GM23338 (cell line): Measurements from ENCODE around the gene HORMAD2. TPM values are rescaled to one million over a fixed set of nuclear protein-coding genes. Genes with fewer than 3 reads are reported as not detected.
A peak's percentile ranks its signal among the peaks of the same experiment; 100 is the strongest.

Experiments used
- ATAC-seq: fragments of 200-7000 bp; cut with Tn5 transposase; 3 replicates; pipeline ENCODE4 v1.9.1; 2020
- DNase-seq: peaks from one replicate; pipeline ENCODE4 v3.0.0-alpha.2; 2015; ENCODE audit warnings: low spot score
- H2AFZ ChIP-seq: fragments of 200-600 bp; sonication (generic); 2 replicates; pipeline ENCODE4 v1.8.0; 2016; ENCODE audit warnings: antibody characterized with exemption, mild to moderate bottlenecking, moderate library complexity
- H3F3A ChIP-seq: fragments of 200-600 bp; sonication (generic); replicated peaks from 2 replicates; pipeline ENCODE4 v1.8.0; 2017; ENCODE audit warnings: antibody characterized with exemption, mixed run types, low read depth
- H3K27ac ChIP-seq: fragments of 200-600 bp; sonication (generic); 2 replicates; pipeline ENCODE4 v1.6.1; 2016; ENCODE audit warnings: low read depth
- H3K27me3 ChIP-seq: fragments of 200-600 bp; sonication (generic); 2 replicates; pipeline ENCODE4 v1.8.0; 2016; ENCODE audit warnings: mild to moderate bottlenecking, mixed run types, moderate library complexity; ENCODE audit not compliant: insufficient read depth
- H3K36me3 ChIP-seq: fragments of 200-600 bp; sonication (generic); 2 replicates; pipeline ENCODE4 v1.8.0; 2016; ENCODE audit warnings: mild to moderate bottlenecking; ENCODE audit not compliant: insufficient read depth
- H3K4me1 ChIP-seq: fragments of 200-600 bp; sonication (generic); 2 replicates; pipeline ENCODE4 v1.8.0; 2016; ENCODE audit warnings: mild to moderate bottlenecking, moderate library complexity; ENCODE audit not compliant: insufficient read depth
- H3K4me2 ChIP-seq: fragments of 200-600 bp; sonication (generic); 2 replicates; pipeline ENCODE4 v1.7.1; 2017; ENCODE audit warnings: mixed run types
- H3K4me3 ChIP-seq: fragments of 200-600 bp; sonication (generic); 2 replicates; pipeline ENCODE4 v1.6.1; 2016; ENCODE audit warnings: mixed run types
- H3K79me2 ChIP-seq: fragments of 200-600 bp; sonication (generic); replicated peaks from 2 replicates; pipeline ENCODE4 v1.8.0; 2017; ENCODE audit warnings: mild to moderate bottlenecking; ENCODE audit not compliant: insufficient read depth
- H3K9me2 ChIP-seq: fragments of 200-600 bp; sonication (generic); 2 replicates; pipeline ENCODE4 v1.8.0; 2017; ENCODE audit not compliant: insufficient read depth
- H4K20me1 ChIP-seq: fragments of 200-600 bp; sonication (generic); replicated peaks from 2 replicates; pipeline ENCODE4 v1.8.0; 2017; ENCODE audit warnings: mild to moderate bottlenecking; ENCODE audit not compliant: insufficient read depth
- H3K27ac Mint-ChIP-seq: 2 replicates; pipeline ENCODE4 v1.8.0; 2020; ENCODE audit warnings: inconsistent platforms, mild to moderate bottlenecking, moderate library complexity, mixed read lengths
- H3K27me3 Mint-ChIP-seq: 3 replicates; pipeline ENCODE4 v1.8.0; 2022; ENCODE audit warnings: low read depth, mild to moderate bottlenecking, moderate library complexity, mixed read lengths, inconsistent platforms; ENCODE audit not compliant: insufficient read depth, poor library complexity
- H3K36me3 Mint-ChIP-seq: 3 replicates; pipeline ENCODE4 v1.8.0; 2021; ENCODE audit warnings: low read depth, mild to moderate bottlenecking, inconsistent platforms, moderate library complexity, mixed read lengths
- H3K4me1 Mint-ChIP-seq: 3 replicates; pipeline ENCODE4 v1.8.0; 2020; ENCODE audit warnings: mild to moderate bottlenecking, inconsistent platforms, mixed read lengths
- H3K4me3 Mint-ChIP-seq: 3 replicates; pipeline ENCODE4 v1.8.0; 2021; ENCODE audit warnings: moderate library complexity, mild to moderate bottlenecking, inconsistent platforms, mixed read lengths
- H3K9me3 Mint-ChIP-seq: 3 replicates; pipeline ENCODE4 v1.8.0; 2020; ENCODE audit warnings: moderate library complexity, mild to moderate bottlenecking, inconsistent platforms, mixed read lengths
- CREB1 ChIP-seq: fragments of 250-450 bp; sonication (Bioruptor Pico); IDR thresholded peaks from 2 replicates; pipeline ENCODE4 v1.5.0; 2020; ENCODE audit warnings: low read depth, mild to moderate bottlenecking, moderate library complexity
- CTCF ChIP-seq, 2 experiments: fragments of 200-600 bp in 1 of 2; sonication (generic) in 1 of 2; conservative IDR thresholded peaks; 2 replicates each; pipeline versions ENCODE4 v1.5.1 to v1.6.1; 2016 to 2017; ENCODE audit warnings: antibody characterized with exemption in 2 of 2, low read depth in 2 of 2, mild to moderate bottlenecking in 2 of 2, moderate library complexity in 1 of 2
- EZH2 ChIP-seq: fragments of 200-600 bp; sonication (generic); IDR thresholded peaks from one replicate; pipeline ENCODE4 v1.8.0; 2017; ENCODE audit warnings: antibody characterized with exemption, mild to moderate bottlenecking, low read depth; ENCODE audit not compliant: unreplicated experiment
- EZH2phosphoT487 ChIP-seq: fragments of 200-600 bp; sonication (generic); IDR thresholded peaks from one replicate; pipeline ENCODE4 v1.8.1; 2018; ENCODE audit warnings: antibody characterized with exemption; ENCODE audit not compliant: unreplicated experiment
- POLR2AphosphoS5 ChIP-seq: IDR thresholded peaks from 2 replicates; pipeline ENCODE4 v1.6.1; 2016; ENCODE audit warnings: antibody characterized with exemption, low read depth
- STAT1 ChIP-seq: IDR thresholded peaks from one replicate; pipeline ENCODE4 v1.6.1; 2016; ENCODE audit warnings: antibody characterized with exemption; ENCODE audit not compliant: unreplicated experiment
- ZNF331 ChIP-seq: fragments of 250-450 bp; sonication (Bioruptor Pico); IDR thresholded peaks from 2 replicates; pipeline ENCODE4 v1.5.0; 2020; ENCODE audit warnings: low read depth, mild to moderate bottlenecking, moderate library complexity
- ZNF462 ChIP-seq: fragments of 250-450 bp; sonication (Bioruptor Pico); IDR thresholded peaks from 2 replicates; pipeline ENCODE4 v1.5.0; 2020; ENCODE audit warnings: mild to moderate bottlenecking, moderate library complexity
- polyA plus RNA-seq: library from polyadenylated mRNA; unstranded; fragments of >200 nt; fragmentation: Nextera tagmentation; extraction: Ambion mirVana; gene quantifications from 2 replicates; pipeline ENCODE4 v1.2.1, GENCODE V29; 2016
- total RNA-seq: library from RNA; depleted of rRNA; stranded (reverse); fragments of >200 nt; shearing (Covaris generic); gene quantifications from 2 replicates; pipeline ENCODE4 v1.2.3, GENCODE V29; 2014

HORMAD2 gene
- total and polyA plus RNA-seq, 2 experiments from 2014 or later: 0.40 TPM; not detected in 1

DNA sequence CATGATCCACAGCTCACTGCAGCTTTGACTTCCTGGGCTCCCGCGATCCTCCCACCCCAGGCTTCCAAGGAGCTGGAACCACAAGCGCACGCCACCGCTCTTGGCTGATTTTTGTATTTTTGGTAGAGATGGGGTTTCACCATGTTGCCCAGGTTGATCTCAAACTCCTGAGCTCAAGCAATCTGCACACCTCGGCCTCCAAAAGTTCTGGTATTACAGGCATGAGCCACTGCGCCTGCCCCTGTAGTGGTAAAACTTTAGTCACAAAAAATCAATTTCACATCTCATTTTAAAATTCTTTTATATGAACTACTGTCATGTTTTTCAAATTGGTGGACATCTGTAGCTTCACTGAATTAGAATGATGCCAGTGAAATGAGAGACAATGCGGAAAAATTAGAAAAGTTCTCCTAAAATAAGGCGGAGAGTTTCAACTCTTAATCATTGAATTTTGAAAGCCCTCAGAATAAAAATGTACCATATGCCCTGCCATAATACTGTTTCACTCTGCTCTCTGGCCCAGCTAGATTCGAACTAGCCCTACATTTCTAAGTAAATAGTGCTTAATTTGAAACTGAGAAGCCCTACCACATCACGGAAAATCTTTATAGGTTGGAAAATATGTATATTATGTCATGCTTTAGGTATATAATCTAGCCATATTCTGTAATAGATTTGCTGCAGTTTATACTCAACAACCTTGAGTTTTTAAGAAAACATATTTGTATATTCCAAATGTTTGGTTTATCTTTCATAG, 78.7 kb downstream of the HORMAD2 start:
- Mint-ChIP-seq H3K4me1 (peaks cover 14% of the 10 kb centered on the region; the same call in 2 of the 3 replicates), H3K4me3 (no peak overlapping the region), H3K36me3 (no peaks in the 10 kb centered on the region), H3K27me3 (peaks cover 7% of the 10 kb centered on the region), H3K27ac (peak overlapping the region; percentile 63), H3K9me3 (no peaks in the 10 kb centered on the region)
- DNase-seq (no peak), ATAC-seq (peak; percentile 29; the same call in 1 of the 3 replicates)
- 0 out of 2 replicates have a peak, but pooled peaks cover 7% of the 10 kb centered on the region for H3K4me1 ChIP-seq
- H3K4me2 ChIP-seq: no peak overlapping the region
- H3K9me2 ChIP-seq: no peaks in the 10 kb centered on the region
- H2AFZ ChIP-seq: peak overlapping the region; percentile 88; the same call in 1 of the 2 replicates
- no peaks in the 10 kb centered on the region for H3K27me3 ChIP-seq
- no peaks in the 10 kb centered on the region for H3K79me2 ChIP-seq
- H3K27ac ChIP-seq: no peak overlapping the region
- H3K4me3 ChIP-seq: no peak overlapping the region
- H3K36me3 ChIP-seq: no peaks in the 10 kb centered on the region
- TF ChIP-seq CTCF (conservative IDR thresholded peaks at IDR 0.05; ENCODE audit: low read depth in 2 of 2) (no peak), ZNF331 (CRISPR knock-in tag) (no peak), POLR2AphosphoS5 (no peak), EZH2phosphoT487 (no peak)
- no peaks in the 10 kb centered on the region for H3F3A ChIP-seq
- no peaks in the 10 kb centered on the region for H4K20me1 ChIP-seq

- Mint-ChIP-seq H3K4me3 (no peak overlapping the region), H3K27me3 (peaks cover 7% of the 10 kb centered on the region), H3K36me3 (no peaks in the 10 kb centered on the region), H3K9me3 (no peaks in the 10 kb centered on the region), H3K27ac (no peak overlapping the region), H3K4me1 (peaks cover 14% of the 10 kb centered on the region; the same call in 2 of the 3 replicates)
- Histone ChIP-seq H3K27me3 (no peaks in the 10 kb centered on the region), H2AFZ (peak overlapping the region; percentile 88; the same call in 1 of the 2 replicates), H3K9me2 (no peaks in the 10 kb centered on the region), H3K27ac (0 out of 2 replicates have a peak overlapping the region, but pooled peaks have one; percentile 7), H3K4me1 (0 out of 2 replicates have a peak, but pooled peaks cover 7% of the 10 kb centered on the region), H3K79me2 (no peaks in the 10 kb centered on the region), H4K20me1 (no peaks in the 10 kb centered on the region), H3K36me3 (no peaks in the 10 kb centered on the region), H3K4me2 (no peak overlapping the region), H3K4me3 (no peak overlapping the region), H3F3A (no peaks in the 10 kb centered on the region)
- DNase-seq (no peak), ATAC-seq (no peak)
- TF ChIP-seq CTCF (conservative IDR thresholded peaks at IDR 0.05; ENCODE audit: low read depth in 2 of 2) (no peak), EZH2 (no peak), EZH2phosphoT487 (no peak), STAT1 (no peak), CREB1 (no peak), ZNF462 (CRISPR knock-in tag) (no peak)
Observed at GRCh38 chr22:30159561-30160353, 79.5 kb downstream of the HORMAD2 start.
